Activated naive CD8-positive, alpha-beta T cell treated with anti-CD3 and anti-CD28 coated beads, Interleukin-2, amount 50 U/mL, for 24 hours (primary cell): Measurements from ENCODE around the gene NCF1.
"Not testable (repeated sequence)": the region's sequence is repeated elsewhere in the genome, so short reads cannot be mapped to it uniquely, and the experiment has no call there.

Experiments used
- ATAC-seq: fragments of 150-1000 bp; cut with Tn5 transposase; one replicate; pipeline ENCODE4 v1.10.0; 2021
- DNase-seq: peaks from one replicate; pipeline ENCODE4 v3.0.0; 2021
- H3K27ac Mint-ChIP-seq: one replicate; pipeline ENCODE4 v1.8.0; 2021; ENCODE audit warnings: mild to moderate bottlenecking, mixed read lengths
- H3K27me3 Mint-ChIP-seq: one replicate; pipeline ENCODE4 v1.8.0; 2021; ENCODE audit warnings: mixed read lengths
- H3K36me3 Mint-ChIP-seq: one replicate; pipeline ENCODE4 v1.8.0; 2021; ENCODE audit warnings: low read depth, mixed read lengths
- H3K4me1 Mint-ChIP-seq: one replicate; pipeline ENCODE4 v1.8.0; 2021; ENCODE audit warnings: mixed read lengths
- H3K4me3 Mint-ChIP-seq: one replicate; pipeline ENCODE4 v1.8.0; 2021; ENCODE audit warnings: mild to moderate bottlenecking, moderate library complexity, mixed read lengths
- H3K9me3 Mint-ChIP-seq: one replicate; pipeline ENCODE4 v1.8.0; 2021; ENCODE audit warnings: mixed read lengths

Gene NCF1

GRCh38 chr7:74830411-74830810, 56.6 kb downstream of the NCF1 start:
- H3K36me3 Mint-ChIP-seq, DNase-seq, H3K27ac Mint-ChIP-seq, H3K27me3 Mint-ChIP-seq, H3K9me3 Mint-ChIP-seq, H3K4me1 Mint-ChIP-seq, H3K4me3 Mint-ChIP-seq, ATAC-seq: not testable (repeated sequence)
